ENCODE measurements around the gene RHD.
"Not testable (repeated sequence)": the region's sequence is repeated elsewhere in the genome, so short reads cannot be mapped to it uniquely, and the experiment has no call there.

Gene RHD

GRCh38 chr1:25296501-25296900 is 24.2 kb downstream of the RHD start:
- FAIRE-seq; DNase-seq (ENCODE audit: insufficient read length, low spot score): not testable (repeated sequence)

- FAIRE-seq, result not testable (repeated sequence)
Measured at GRCh38 chr1:25300729-25301128, 28.4 kb downstream of the RHD start.

DNA sequence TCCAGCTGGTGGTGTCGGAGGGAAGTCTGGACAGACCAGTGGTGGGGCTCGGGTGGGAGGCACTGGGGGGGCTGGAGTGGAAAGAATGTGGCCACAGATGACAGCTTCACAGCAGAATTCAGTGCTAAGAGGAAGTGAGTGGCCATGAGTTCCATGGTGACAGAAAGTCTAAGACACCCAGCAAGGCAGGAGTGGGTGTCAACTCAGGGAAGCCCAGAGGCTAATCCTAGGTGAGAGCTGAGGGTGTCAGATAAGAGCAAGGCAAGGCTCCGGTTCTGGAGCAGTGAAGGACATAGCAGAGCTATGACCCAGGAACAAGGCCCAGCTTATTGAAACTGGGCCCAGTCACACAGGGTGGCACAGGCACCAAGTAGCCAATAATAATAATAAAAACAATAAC is 30.0 kb downstream of the RHD start:
- not testable (repeated sequence) for DNase-seq (ENCODE audit: insufficient read length, low spot score)
- FAIRE-seq, result peak; percentile 26

More at GRCh38 chr1:25300729-25301128, 28.4 kb downstream of the RHD start:
- not testable (repeated sequence) for DNase-seq (ENCODE audit: insufficient read length, low spot score)

GRCh38 chr1:25304936-25305335 is 32.6 kb downstream of the RHD start:
- FAIRE-seq, result peak; percentile 26
- not testable (repeated sequence) for DNase-seq (ENCODE audit: insufficient read length, low spot score)

- FAIRE-seq; DNase-seq (ENCODE audit: insufficient read length, low spot score): not testable (repeated sequence)
Measured at GRCh38 chr1:25308168-25308567, 35.9 kb downstream of the RHD start.

GRCh38 chr1:25309085-25309484 is 36.8 kb downstream of the RHD start:
- not testable (repeated sequence) for FAIRE-seq; DNase-seq (ENCODE audit: insufficient read length, low spot score)

DNA sequence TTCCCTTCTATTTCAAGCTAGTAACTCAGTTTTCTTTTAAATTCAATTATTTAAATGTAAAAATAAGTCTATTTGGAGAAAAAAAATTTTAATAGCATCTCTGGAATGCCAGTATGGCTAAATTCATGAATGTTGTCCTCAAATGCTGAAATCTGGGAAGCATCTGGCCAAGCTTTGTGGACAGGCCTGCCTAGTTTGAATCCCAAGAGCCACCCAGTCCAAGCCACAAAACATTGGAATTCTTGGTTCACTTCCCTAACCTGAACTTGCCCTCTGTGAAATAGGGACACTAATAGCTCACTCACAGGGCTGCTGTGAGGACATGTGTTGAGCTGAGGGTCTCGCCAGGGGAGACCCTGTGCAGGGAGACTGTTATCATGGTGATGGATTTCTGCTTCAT is 37.2 kb downstream of the RHD start:
- DNase-seq (ENCODE audit: insufficient read length, low spot score); FAIRE-seq: not testable (repeated sequence)

DNA sequence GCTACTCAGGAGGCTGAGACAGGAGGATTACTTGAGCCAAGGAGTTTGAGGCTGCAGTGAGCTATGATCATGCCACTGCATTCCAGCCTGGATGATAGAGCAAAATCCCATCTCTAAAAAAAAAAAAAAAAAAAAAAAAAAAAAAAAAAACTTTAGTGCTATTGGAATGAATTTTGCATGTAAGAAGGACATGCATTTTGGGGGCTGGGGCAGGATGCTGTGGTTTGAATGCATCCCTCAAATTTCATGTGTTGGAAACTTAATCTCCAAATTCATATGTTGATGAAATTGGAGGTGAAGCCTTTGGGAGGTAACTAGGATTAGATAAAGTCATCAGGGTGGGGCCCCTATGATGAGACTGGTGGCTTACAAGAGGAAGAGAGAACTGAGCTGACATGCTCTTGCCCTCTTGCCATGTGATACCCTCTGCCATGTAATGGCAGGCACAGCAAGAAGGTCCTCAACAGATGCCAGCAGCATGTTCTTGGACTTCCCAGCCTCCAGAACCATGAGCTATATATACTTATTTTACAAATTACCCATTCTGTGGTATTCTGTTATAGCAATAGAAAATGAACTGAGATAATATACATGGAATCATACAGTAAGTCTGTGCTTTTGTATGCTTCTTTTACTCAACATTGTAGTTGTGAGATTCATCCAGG is 40.6 kb downstream of the RHD start:
- not testable (repeated sequence) for DNase-seq (ENCODE audit: insufficient read length, low spot score); FAIRE-seq

DNA sequence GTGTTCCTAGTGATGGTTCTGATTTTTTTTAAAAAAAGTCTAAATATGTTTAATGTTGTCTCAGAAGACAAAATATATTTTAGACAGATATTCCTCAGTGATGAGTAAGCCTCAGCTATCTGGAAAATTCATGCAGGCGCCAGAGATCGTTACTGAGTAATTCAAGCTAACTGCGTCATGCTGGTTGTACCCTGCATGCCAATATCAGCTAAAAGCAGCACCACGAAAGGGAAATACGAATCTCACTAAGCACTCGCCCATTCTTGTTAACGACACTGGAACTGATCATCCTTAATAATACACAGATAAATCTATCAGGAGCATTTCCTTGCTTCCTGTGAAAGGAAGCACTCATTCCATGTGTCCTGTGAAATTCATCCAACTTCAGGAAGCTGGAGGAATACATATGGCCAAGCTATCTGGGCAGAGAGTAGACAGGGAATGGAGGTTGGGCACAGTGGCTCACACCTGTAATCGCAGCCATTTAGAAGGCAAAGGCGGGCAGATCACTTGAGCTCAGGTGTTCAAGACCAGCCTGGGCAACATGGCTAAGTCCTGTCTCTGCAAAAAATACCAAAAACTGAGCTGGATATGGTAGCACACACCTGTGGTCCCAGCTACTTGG is 48.1 kb downstream of the RHD start:
- peak; percentile 90 for FAIRE-seq
- DNase-seq (ENCODE audit: insufficient read length, low spot score), result peak; percentile 41

DNA sequence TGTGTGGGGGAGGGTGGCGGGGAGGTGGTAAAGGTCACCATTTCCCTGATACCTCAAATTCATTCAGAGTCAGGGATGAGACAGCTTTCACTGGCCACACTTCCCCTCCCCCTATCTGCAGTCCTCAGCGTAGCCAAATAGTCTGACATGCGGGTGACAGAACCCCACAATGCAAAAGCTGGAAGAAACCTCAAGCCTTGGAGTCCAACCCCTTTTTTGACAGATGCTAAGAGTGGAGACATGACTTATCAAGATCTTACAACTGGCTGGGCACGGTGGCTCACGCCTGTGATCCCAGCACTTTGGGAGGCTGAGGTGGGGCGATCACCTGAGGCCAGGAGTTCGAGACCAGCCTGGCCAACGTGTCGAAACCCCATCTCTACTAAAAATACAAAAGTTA is 49.8 kb downstream of the RHD start:
- not testable (repeated sequence) for FAIRE-seq; DNase-seq (ENCODE audit: insufficient read length, low spot score)

- DNase-seq (ENCODE audit: insufficient read length, low spot score); FAIRE-seq: not testable (repeated sequence)
Measured at GRCh38 chr1:25324407-25324806, 52.1 kb downstream of the RHD start.

DNA sequence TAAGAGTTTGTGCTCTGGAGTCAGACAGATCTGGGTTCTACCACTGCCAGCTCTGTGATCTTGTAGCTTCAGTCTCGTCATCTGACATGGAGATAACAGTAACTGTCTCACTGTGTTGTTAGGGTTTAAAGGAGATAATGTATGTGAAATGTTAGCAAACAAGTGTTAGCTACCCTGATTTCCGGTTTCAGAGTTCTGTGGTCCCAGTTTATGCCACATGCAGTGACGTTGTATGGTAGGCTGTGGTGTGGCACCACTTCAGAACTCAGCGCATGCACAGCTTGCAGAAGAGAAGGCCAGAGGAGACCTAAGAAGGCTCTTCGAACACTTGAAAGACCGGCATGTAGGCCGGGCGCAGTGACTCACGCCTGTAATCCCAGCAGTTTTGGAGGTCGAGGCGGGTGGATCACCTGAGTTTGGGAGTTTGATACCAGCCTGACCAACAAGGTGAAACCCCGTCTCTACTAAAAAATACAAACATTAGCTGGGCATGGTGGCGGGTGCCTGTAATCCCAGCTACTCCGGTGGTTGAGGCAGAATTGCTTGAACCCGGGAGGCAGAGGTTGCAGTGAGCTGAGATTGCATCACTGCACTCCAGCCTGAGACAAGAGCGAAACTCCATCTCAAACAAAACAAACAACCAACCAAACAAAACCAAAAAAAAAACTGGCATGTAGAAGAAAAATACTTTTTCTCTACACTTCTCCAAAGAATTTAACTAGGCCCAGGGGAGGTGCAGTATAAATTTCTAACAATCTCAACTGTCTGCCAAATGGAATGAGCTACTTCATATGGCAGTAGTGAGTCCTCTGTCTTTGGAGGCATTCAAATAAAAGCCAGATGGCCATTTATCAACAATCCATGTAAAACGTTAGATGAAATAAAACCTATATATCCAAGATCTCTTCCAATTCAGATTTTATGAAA is 55.8 kb downstream of the RHD start:
- not testable (repeated sequence) for DNase-seq (ENCODE audit: insufficient read length, low spot score); FAIRE-seq

DNA sequence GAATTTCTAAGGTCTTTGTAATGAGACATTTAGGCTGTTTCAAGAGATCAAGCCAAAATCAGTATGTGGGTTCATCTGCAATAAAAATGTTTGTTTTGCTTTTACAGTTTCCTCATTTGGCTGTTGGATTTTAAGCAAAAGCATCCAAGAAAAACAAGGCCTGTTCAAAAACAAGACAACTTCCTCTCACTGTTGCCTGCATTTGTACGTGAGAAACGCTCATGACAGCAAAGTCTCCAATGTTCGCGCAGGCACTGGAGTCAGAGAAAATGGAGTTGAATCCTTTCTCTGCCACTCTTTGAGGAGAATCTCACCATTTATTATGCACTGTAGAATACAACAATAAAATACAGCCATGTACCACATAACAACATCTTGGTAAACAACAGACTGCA is 56.5 kb downstream of the RHD start:
- FAIRE-seq; DNase-seq (ENCODE audit: insufficient read length, low spot score): not testable (repeated sequence)

- FAIRE-seq; DNase-seq (ENCODE audit: insufficient read length, low spot score): not testable (repeated sequence)
Measured at GRCh38 chr1:25329336-25329735, 57.0 kb downstream of the RHD start.

DNA sequence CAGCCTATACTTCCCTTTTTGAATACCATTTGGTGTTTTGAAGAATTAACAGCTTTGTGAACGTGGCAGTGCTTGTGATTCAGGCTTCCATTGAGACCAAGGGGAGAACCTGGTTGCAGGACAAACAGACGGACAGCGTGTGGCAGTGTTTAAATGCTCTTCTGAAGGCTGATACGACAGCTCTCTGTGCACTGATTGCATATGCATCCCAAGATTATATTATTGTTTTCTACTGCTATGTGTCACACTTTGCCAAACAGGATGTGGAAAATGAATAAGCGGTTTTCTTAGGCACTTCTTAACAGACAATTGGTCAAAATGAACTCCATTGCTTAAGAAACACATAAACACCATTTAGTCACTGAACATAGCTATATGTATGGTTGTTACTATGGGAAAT is 57.6 kb downstream of the RHD start:
- peak; percentile 15 for DNase-seq (ENCODE audit: insufficient read length, low spot score)
- FAIRE-seq, result not testable (repeated sequence)

GRCh38 chr1:25336922-25337354 is 64.6 kb downstream of the RHD start:
- DNase-seq (ENCODE audit: insufficient read length, low spot score), result not testable (repeated sequence)
- FAIRE-seq, result peak; percentile 54

- DNase-seq (ENCODE audit: insufficient read length, low spot score); FAIRE-seq: not testable (repeated sequence)
Measured at GRCh38 chr1:25337483-25338187, 65.3 kb downstream of the RHD start.

- DNase-seq (ENCODE audit: insufficient read length, low spot score), result peak; percentile 78
- peak; percentile 98 for FAIRE-seq
Measured at GRCh38 chr1:25338188-25338981, 66.1 kb downstream of the RHD start, which contains the start of gene TMEM50A. Gene TMEM50A, plus strand, starts transcription at chr1:25338334. Its CDS starts 2,153 bp downstream, at chr1:25340487.

DNA sequence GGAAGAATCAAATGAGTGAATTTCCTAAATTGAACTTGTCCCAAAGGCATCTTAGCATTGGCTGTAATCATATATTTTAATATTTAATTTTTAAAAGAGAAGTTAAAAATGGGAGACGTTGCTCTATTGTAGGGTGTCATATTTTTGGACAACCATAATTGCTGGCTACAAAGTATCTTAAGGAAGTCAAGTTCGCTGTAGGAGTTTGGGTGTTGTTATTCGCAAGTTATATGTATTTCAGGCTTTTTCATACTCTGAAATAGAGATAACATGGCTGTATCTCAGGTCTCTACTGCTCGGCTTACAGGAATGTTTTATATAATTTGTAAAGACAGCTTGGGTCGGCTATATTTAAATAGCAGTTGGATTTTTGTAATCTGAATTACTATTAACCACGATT is 66.7 kb downstream of the RHD start:
- FAIRE-seq (no peak), DNase-seq (ENCODE audit: insufficient read length, low spot score) (no peak)
